K562 (cell line): ENCODE results near the gene OTUB2. TPM values are rescaled to one million over a fixed set of nuclear protein-coding genes. Genes with fewer than 3 reads are reported as not detected.

Source experiments
- DACH1 ChIP-seq: fragments of 450-650 bp; IDR thresholded peaks from 2 replicates; pipeline ENCODE4 v1.6.1; 2018; ENCODE audit not compliant: partially characterized antibody
- EP300 ChIP-seq: IDR thresholded peaks from 2 replicates; pipeline ENCODE4 v1.6.1; 2012; ENCODE audit warnings: low read length, improper control_type of control experiment
- EP400 ChIP-seq: fragments of 450-650 bp; IDR thresholded peaks from 2 replicates; pipeline ENCODE4 v1.6.1; 2017; ENCODE audit warnings: antibody characterized with exemption, mild to moderate bottlenecking, moderate library complexity
- HCFC1 ChIP-seq: IDR thresholded peaks from 2 replicates; pipeline ENCODE4 v1.6.1; 2012; ENCODE audit warnings: low read depth, low read length, improper control_type of control experiment
- HEY1 ChIP-seq: fragments of 250-450 bp; sonication (Bioruptor Pico); IDR thresholded peaks from 2 replicates; pipeline ENCODE4 v1.5.0; 2020; ENCODE audit warnings: mild to moderate bottlenecking, moderate library complexity, borderline replicate concordance
- MAZ ChIP-seq, 2 experiments: fragments of 450-650 bp in 1 of 2; sonication (generic) in 1 of 2; formaldehyde crosslinking; IDR thresholded peaks in 1 of 2; conservative IDR thresholded peaks in 1 of 2; 2 replicates each; pipeline versions ENCODE4 v1.4.0 to v1.5.0; 2020; ENCODE audit warnings: mild to moderate bottlenecking in 1 of 2, missing genetic modification reagents in 1 of 2
- MCM7 ChIP-seq, 2 experiments: fragments of 450-650 bp; IDR thresholded peaks; 2 replicates each; pipeline ENCODE4 v1.6.1; 2016 to 2018
- NONO ChIP-seq, 2 experiments: fragments of 200-400 bp in 1 of 2; fragments of 450-650 bp in 1 of 2; formaldehyde crosslinking in 1 of 2; IDR thresholded peaks; 2 replicates each; pipeline ENCODE4 v1.6.1; 2017; ENCODE audit warnings: low read depth in 2 of 2, mild to moderate bottlenecking in 2 of 2, moderate library complexity in 2 of 2, low read length in 1 of 2
- POLR3A ChIP-seq: IDR thresholded peaks from 2 replicates; pipeline ENCODE4 v1.6.1; 2011; ENCODE audit warnings: borderline replicate concordance, mild to moderate bottlenecking, moderate library complexity; ENCODE audit not compliant: insufficient read length, insufficient read depth; ENCODE audit errors: extremely low read depth
- SMAD1 ChIP-seq: fragments of 150-350 bp; IDR thresholded peaks from 2 replicates; pipeline ENCODE4 v1.6.1; 2014; ENCODE audit warnings: low read length, low read depth; ENCODE audit not compliant: partially characterized antibody
- TBP ChIP-seq: optimal IDR thresholded peaks from 2 replicates; pipeline ENCODE3; 2011; ENCODE audit warnings: low read depth, low read length, improper control_type of control experiment
- ZNF175 ChIP-seq: fragments of 200-800 bp; sonication (Bioruptor generic); IDR thresholded peaks from 2 replicates; pipeline ENCODE4 v1.6.1; 2016; ENCODE audit warnings: low read depth, mild to moderate bottlenecking, missing genetic modification characterization, missing compliant biosample characterization
- ZNF668 ChIP-seq: fragments of 250-450 bp; sonication (Bioruptor Pico); IDR thresholded peaks from 2 replicates; pipeline ENCODE4 v1.8.0; 2022; ENCODE audit warnings: mild to moderate bottlenecking, inconsistent platforms
- polyA plus RNA-seq, 8 experiments: library from polyadenylated mRNA; depleted of rRNA in 4 of 8; stranded (reverse) in 5 of 8; unstranded in 3 of 8; fragments of >200 nt; fragmentation: Nextera tagmentation in 2 of 8; fragmentation: Illumina TruSeq in 1 of 8; extraction: Ambion mirVana in 2 of 8; extraction: Trizol in 1 of 8; gene quantifications; 2 replicates each; pipeline versions ENCODE4 v1.2.1 to v1.2.3, GENCODE V29; 2011 to 2014; ENCODE audit warnings: inconsistent platforms in 1 of 8, missing spikeins in 1 of 8
- total RNA-seq, 7 experiments: library from RNA; depleted of rRNA in 6 of 7; stranded (reverse); fragments of >200 nt in 6 of 7; fragmentation: Illumina TruSeq in 2 of 7; extraction: Trizol in 2 of 7; gene quantifications; 2 replicates each; pipeline versions ENCODE4 v1.2.1 to v1.2.3, GENCODE V29; 2011 to 2021; ENCODE audit warnings: low replicate concordance in 1 of 7
- TF ChIP-seq, protein P1 (sequence below): sonication (generic); formaldehyde crosslinking; IDR thresholded peaks from 2 replicates; pipeline ENCODE4 v1.8.1; 2022; ENCODE audit warnings: missing genetic modification reagents
- TF ChIP-seq, protein P2 (sequence below): fragments of 450-650 bp; IDR thresholded peaks from 2 replicates; pipeline ENCODE4 v1.6.1; 2016; ENCODE audit warnings: low read depth
- TF ChIP-seq, protein P3 (sequence below): fragments of 250-450 bp; sonication (Bioruptor Pico); IDR thresholded peaks from 2 replicates; pipeline ENCODE4 v1.8.0; 2021; ENCODE audit warnings: moderate library complexity, mild to moderate bottlenecking, inconsistent platforms

Gene OTUB2
- total and polyA plus RNA-seq, 9 of the 15 experiments (the other 6 are each of a cell fraction or from before 2014, with no cell fraction given), result 0.01 to 0.31 (median 0.11) TPM

DNA sequence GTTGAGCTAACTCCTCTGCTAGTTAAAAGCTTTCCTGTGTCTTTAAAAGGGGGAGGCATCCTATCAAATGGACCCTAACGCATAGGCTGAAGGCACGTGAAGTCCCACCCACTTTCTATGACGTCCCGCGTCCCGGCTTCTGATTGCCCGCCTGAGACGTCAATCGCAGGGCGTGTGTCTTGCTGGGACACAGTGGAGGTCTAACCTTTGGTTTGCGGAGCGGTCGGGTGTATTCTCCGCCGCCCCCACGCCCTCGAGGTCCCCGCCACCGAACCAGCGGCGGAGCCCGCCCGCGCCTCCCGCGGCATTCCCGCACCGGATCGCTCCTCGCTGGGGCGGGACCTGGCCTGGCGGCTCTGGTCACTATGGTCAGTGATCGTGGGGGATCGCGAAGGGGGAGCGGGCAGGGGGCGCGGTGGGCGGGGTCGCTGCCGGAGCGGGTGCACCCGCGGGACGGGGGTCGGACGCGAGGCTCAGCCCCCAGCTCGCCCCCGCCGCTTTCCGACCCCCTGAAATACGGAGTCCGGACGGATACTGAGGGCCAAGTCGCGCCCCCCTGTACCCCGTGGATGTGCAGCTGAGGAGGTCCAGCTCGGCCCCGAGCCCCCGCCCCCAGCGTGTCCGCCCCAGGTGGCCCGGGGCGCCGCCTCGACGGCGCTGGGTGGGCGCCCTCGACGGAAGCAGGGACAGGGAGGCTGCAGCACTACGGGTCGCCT is at the start of gene OTUB2 (continued):
- TF ChIP-seq, protein P1, sequence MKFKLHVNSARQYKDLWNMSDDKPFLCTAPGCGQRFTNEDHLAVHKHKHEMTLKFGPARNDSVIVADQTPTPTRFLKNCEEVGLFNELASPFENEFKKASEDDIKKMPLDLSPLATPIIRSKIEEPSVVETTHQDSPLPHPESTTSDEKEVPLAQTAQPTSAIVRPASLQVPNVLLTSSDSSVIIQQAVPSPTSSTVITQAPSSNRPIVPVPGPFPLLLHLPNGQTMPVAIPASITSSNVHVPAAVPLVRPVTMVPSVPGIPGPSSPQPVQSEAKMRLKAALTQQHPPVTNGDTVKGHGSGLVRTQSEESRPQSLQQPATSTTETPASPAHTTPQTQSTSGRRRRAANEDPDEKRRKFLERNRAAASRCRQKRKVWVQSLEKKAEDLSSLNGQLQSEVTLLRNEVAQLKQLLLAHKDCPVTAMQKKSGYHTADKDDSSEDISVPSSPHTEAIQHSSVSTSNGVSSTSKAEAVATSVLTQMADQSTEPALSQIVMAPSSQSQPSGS (CRISPR knock-in tag), result no peak
- peak in 1 of 2 experiments; percentile 75; a peak in 2 of 4 replicates for TF ChIP-seq MAZ (CRISPR knock-in tag; conservative IDR thresholded peaks at IDR 0.05 in 1 of 2, IDR thresholded peaks at IDR 0.05 in 1 of 2)
- no peak for TF ChIP-seq MCM7 (IDR thresholded peaks at IDR 0.05)
- TF ChIP-seq SMAD1, result no peak
- TF ChIP-seq, protein P2, sequence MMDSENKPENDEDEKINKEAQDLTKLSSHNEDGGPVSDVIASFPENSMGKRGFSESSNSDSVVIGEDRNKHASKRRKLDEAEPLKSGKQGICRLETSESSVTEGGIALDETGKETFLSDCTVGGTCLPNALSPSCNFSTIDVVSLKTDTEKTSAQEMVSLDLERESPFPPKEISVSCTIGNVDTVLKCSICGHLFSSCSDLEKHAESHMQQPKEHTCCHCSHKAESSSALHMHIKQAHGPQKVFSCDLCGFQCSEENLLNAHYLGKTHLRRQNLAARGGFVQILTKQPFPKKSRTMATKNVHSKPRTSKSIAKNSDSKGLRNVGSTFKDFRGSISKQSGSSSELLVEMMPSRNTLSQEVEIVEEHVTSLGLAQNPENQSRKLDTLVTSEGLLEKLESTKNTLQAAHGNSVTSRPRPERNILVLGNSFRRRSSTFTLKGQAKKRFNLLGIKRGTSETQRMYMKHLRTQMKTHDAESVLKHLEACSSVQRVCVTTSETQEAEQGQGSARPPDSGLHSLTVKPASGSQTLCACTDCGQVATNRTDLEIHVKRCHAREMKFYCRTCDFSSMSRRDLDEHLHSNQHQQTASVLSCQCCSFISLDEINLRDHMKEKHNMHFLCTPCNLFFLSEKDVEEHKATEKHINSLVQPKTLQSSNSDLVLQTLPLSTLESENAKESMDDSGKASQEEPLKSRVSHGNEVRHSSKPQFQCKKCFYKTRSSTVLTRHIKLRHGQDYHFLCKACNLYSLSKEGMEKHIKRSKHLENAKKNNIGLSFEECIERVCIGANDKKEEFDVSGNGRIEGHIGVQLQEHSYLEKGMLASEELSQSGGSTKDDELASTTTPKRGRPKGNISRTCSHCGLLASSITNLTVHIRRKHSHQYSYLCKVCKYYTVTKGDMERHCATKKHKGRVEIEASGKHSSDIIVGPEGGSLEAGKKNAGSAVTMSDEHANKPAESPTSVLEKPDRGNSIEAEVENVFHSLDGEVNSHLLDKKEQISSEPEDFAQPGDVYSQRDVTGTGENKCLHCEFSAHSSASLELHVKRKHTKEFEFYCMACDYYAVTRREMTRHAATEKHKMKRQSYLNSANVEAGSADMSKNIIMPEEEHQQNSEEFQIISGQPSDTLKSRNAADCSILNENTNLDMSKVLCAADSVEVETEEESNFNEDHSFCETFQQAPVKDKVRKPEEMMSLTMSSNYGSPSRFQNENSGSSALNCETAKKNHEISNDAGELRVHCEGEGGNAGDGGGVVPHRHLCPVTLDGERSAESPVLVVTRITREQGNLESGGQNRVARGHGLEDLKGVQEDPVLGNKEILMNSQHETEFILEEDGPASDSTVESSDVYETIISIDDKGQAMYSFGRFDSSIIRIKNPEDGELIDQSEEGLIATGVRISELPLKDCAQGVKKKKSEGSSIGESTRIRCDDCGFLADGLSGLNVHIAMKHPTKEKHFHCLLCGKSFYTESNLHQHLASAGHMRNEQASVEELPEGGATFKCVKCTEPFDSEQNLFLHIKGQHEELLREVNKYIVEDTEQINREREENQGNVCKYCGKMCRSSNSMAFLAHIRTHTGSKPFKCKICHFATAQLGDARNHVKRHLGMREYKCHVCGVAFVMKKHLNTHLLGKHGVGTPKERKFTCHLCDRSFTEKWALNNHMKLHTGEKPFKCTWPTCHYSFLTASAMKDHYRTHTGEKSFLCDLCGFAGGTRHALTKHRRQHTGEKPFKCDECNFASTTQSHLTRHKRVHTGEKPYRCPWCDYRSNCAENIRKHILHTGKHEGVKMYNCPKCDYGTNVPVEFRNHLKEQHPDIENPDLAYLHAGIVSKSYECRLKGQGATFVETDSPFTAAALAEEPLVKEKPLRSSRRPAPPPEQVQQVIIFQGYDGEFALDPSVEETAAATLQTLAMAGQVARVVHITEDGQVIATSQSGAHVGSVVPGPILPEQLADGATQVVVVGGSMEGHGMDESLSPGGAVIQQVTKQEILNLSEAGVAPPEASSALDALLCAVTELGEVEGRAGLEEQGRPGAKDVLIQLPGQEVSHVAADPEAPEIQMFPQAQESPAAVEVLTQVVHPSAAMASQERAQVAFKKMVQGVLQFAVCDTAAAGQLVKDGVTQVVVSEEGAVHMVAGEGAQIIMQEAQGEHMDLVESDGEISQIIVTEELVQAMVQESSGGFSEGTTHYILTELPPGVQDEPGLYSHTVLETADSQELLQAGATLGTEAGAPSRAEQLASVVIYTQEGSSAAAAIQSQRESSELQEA, result no peak
- no peak for TF ChIP-seq ZNF175
- peak; percentile 20 for TF ChIP-seq TBP
- no peak for TF ChIP-seq NONO (IDR thresholded peaks at IDR 0.05; ENCODE audit: low read depth in 2 of 2, low read length in 1 of 2)
- no peak for TF ChIP-seq POLR3A
- TF ChIP-seq ZNF668 (CRISPR knock-in tag), result no peak
- TF ChIP-seq, protein P3, sequence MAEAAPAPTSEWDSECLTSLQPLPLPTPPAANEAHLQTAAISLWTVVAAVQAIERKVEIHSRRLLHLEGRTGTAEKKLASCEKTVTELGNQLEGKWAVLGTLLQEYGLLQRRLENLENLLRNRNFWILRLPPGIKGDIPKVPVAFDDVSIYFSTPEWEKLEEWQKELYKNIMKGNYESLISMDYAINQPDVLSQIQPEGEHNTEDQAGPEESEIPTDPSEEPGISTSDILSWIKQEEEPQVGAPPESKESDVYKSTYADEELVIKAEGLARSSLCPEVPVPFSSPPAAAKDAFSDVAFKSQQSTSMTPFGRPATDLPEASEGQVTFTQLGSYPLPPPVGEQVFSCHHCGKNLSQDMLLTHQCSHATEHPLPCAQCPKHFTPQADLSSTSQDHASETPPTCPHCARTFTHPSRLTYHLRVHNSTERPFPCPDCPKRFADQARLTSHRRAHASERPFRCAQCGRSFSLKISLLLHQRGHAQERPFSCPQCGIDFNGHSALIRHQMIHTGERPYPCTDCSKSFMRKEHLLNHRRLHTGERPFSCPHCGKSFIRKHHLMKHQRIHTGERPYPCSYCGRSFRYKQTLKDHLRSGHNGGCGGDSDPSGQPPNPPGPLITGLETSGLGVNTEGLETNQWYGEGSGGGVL, result no peak
- TF ChIP-seq DACH1, result no peak
- TF ChIP-seq EP400, result no peak
- TF ChIP-seq HEY1 (CRISPR knock-in tag), result no peak
- TF ChIP-seq HCFC1, result no peak
- TF ChIP-seq EP300, result no peak
